Fibroblast of villous mesenchyme (primary cell): ENCODE data around the gene PRX. TPM values are rescaled to one million over a fixed set of nuclear protein-coding genes. Genes with fewer than 3 reads are reported as not detected.

Source experiments
- DNase-seq: peaks from one replicate; pipeline ENCODE4 v3.0.0-alpha.2; 2010; ENCODE audit warnings: low read depth
- H3K4me3 ChIP-seq: 2 replicates; pipeline ENCODE4 v1.5.1; 2011; ENCODE audit warnings: low read depth, mild to moderate bottlenecking, low read length
- CTCF ChIP-seq: IDR thresholded peaks from 2 replicates; pipeline ENCODE4 v1.5.1; 2012; ENCODE audit warnings: low read depth, mild to moderate bottlenecking, low read length; ENCODE audit not compliant: insufficient read depth
- total RNA-seq: library from RNA; depleted of rRNA; stranded (reverse); fragments of >200 nt; gene quantifications from 2 replicates; pipeline ENCODE4 v1.2.3, GENCODE V29; 2012

The PRX gene
- total RNA-seq, 1 donor = 0.86 TPM

GRCh38 chr19:40393894-40394815 lies 19.0 kb downstream of the PRX start:
- TF ChIP-seq CTCF = no peak
- H3K4me3 ChIP-seq = no peak overlapping the region
- DNase-seq = no peak

GRCh38 chr19:40392894-40393517 lies 20.2 kb downstream of the PRX start:
- H3K4me3 ChIP-seq = no peak overlapping the region
- TF ChIP-seq CTCF = peak; percentile 26
- DNase-seq = no peak

GRCh38 chr19:40392123-40392522 lies 21.1 kb downstream of the PRX start:
- TF ChIP-seq CTCF = no peak
- no peak overlapping the region for H3K4me3 ChIP-seq
- no peak for DNase-seq

- H3K4me3 ChIP-seq = no peak within 1 kb of the TSS
- no peak for TF ChIP-seq CTCF
- DNase-seq = no peak
Observed at GRCh38 chr19:40390084-40390742, 23.0 kb downstream of the PRX start, which contains the start of gene HIPK4. Gene HIPK4 (minus strand): TSS chr19:40390181. CDS start chr19:40389902, 279 bp downstream.

- no peak for DNase-seq
- TF ChIP-seq CTCF = no peak
- no peak overlapping the region for H3K4me3 ChIP-seq
Observed at GRCh38 chr19:40389404-40390083, 23.6 kb downstream of the PRX start.

- no peak for TF ChIP-seq CTCF
- no peak for DNase-seq
- no peak overlapping the region for H3K4me3 ChIP-seq
Observed at GRCh38 chr19:40388481-40388880, 24.7 kb downstream of the PRX start.
